Measurements from ENCODE around the gene UPK3B.
"Not testable (repeated sequence)": the region's sequence is repeated elsewhere in the genome, so short reads cannot be mapped to it uniquely, and the experiment has no call there.

GRCh38 chr7:76531643-76532042 lies 21.3 kb downstream of the UPK3B start:
- not testable (repeated sequence) for TF ChIP-seq POLR2A, CTCF (IDR thresholded peaks at IDR 0.05)
